T-helper 22 cell (primary cell): ENCODE data around the gene EXOC7.

Source experiments
- DNase-seq: peaks from one replicate; pipeline ENCODE4 v3.0.0-alpha.2; 2020; ENCODE audit warnings: low read depth

The EXOC7 gene

DNA sequence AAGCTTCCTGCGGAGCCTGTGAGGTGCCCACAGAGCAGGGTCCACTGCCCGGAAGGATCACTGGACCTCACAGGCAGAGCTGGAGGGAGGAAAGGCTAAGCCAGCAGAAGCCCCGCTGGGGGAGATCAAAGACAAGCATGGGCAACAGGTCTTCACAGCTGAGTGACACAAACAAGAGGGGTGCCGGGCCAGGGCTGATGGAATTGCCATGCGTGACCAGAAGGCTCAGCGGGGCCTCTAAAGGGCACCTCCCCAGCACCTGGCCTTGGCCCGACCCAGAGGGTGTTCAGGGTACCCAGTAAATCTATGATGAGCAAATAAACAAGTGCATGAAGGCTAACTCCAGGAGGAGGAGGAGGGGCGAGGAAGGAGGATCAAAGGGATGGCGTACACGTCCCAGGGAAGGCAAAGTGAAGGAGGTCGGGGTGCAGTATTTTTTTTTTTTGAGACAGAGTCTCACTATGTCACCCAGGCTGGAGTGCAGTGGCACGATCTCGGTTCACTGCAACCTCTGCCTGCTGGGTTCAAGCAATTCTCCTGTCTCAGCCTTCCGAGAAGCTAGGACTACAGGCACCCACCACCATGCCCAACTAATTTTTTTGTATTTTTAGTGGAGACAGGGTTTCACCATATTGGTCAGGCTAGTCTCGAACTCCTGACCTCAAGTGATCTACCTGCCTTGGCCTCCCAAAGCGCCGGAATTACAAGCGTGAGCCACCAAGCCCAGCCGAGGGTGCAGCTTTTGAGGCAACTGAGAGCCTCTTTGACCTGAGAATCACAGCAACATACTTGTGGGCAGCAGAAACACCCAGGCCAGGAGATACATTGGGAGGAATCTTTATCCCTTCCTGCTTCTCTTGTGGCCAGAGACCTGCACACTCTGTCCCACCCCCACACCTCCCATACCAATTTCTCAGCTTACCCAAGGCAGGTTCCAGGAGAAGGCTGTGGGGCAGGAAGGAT is 16.1 kb upstream of the EXOC7 start:
- DNase-seq: no peak

DNA sequence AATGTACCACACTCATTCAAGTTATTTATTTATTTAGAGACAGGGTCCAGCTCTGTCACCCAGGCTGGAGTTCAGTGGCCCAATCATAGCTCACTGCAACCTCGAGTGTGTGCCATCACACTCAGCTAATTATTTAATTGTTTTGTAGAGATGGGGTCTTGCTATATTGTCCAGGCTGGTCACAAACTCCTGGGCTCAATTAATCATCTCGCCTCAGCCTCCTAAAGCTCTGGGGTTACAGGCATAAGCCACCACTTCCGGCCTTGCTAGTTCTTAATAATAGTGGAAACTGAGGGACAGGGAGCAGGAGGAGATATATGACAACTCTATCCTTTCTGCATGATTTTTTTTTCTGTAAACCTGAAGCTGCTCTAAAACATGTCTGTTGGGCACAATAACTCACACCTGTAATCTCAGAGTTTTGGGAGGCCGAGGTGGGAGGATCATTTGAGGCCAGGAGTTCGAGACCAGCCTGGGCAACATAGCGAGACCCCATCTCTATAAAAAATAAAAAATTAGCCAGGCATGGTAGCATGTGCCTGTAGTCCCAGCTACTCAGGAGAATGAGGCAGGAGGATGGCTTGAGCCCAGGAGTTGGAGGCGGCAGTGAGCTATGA is 11.7 kb upstream of the EXOC7 start:
- no peak for DNase-seq

- no peak for DNase-seq
These were observed 8.4 kb upstream of the EXOC7 start for GRCh38 chr17:76111956-76112355.

GRCh38 chr17:76107509-76107908 is 3.9 kb upstream of the EXOC7 start:
- DNase-seq: no peak

DNA sequence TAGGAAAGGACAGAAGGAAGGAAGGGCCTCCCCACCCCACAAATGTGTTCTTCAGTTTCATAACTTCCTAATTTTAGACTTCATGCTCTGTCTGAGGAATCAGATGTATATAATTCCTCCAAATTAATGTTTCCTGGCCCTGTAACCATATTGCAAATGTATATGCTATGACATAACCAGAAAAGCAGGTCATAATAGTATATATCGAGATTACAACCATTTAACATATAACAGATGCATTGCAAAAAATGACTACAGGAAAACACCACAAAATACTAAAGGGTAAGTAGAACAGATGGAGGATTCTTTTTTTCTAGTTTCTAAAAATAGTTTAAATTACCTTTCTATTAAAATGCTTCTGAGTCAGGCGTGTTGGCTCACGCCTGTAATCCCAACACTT is 3.1 kb upstream of the EXOC7 start:
- DNase-seq: no peak

GRCh38 chr17:76104896-76105231 is 1.3 kb upstream of the EXOC7 start:
- DNase-seq: no peak

- DNase-seq: no peak
These were observed 731 bp upstream of the EXOC7 start for GRCh38 chr17:76104140-76104895.

DNA sequence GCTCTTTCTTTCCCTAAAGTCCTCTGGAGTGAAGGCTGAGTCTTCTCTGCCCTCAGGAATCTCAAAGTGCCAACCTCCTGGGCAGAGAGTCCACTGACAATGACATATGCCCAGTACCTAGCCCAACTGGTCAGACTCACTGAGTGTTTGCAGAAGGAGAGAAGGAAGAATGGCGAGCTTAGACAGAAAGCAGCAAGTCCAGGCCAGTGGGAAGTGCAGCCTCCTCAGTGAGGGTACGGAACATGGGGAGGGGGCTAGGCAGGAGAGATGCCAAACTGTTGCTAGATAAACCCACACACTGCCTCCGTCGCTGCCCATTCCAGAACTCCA is 678 bp downstream of the EXOC7 start:
- no peak for DNase-seq

DNA sequence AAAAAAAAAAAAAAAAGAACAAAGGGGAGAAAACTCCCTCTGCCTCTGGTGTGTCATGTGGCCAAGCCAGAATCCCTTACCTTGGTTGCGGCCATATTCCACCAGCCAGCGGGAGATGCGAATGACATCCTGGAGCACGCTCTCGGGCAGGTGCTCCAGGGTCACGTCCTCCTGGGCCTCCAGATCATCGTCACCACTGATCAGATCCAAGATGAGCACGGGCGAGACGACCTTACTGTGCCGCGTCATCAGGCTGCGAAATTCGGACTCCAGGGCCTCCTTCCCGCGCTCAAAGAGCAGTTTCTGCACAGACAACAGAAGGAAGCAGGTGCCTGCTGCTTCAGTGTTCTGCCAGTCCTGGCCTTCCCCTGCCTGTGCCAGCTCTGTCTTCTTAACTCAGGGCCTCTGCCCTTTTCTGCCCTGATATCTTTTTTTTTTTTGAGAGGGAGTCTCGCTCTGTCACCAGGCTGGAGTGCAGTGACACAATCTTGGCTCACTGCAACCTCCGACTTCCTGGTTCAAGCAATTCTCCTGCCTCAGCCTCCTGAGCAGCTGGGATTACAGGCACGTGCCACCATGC is 5.8 kb downstream of the EXOC7 start:
- DNase-seq: no peak

DNA sequence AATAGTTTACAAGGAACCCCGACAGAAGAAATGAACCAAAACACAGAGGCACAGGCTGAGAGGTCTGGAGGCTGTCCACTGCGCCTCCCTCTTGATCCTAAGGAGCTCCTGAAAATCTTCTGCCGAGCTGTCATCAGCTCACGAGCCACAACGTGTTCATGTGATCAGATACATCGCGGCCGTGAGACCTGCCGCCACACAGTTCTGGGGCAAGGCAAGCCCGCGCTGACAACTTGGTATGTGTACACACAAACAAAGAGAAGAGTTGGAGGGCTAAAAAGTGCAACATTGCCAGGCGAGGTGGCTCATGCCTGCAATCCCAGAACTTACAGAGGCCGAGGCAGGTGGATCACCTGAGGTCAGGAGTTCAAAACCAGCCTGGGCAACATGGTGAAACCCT is 7.6 kb downstream of the EXOC7 start:
- DNase-seq: no peak

- DNase-seq: no peak
These were observed 9.5 kb downstream of the EXOC7 start for GRCh38 chr17:76094046-76094445.

DNA sequence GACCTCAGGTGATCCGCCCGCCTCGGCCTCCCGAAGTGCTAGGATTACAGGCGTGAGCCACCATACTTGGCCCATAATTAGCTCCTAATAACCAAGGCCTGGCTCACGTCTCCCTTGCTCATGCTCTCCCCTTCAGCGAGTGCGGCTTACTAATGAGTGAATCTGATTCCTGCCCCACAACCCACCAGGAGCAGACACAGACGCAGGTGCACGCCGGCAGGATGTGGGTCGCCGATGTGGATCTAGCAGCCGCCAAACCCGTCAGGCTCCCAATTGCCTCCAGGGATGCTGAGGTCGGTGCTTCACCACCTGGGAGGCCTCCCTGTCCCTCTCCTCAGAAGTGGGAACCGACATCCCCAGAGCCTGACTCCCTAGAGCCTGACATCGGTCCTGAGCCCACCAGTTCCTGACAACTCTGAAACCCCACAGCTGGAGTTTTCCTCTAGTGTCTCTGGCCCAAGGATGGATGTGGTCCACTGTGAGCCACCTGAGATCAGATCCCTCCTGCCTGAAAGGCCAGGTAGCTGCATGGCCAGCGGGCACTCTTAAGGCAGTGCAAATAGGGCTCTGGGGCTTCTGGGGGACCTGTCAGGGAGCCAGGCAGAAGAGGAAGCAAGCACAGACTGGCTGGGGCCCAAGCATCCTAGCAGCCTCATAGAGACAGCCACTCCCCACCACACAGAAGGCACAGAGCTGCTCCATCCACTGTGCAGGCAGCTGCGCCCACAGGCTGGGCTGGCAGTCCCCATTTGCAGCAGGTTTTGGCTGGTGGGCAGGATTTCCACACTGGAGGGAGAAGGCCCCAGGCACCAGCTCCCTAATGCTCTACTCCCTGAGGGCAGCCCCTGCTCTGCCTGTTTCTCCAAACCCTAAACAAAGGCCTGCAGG is 10.8 kb downstream of the EXOC7 start:
- DNase-seq: no peak

DNA sequence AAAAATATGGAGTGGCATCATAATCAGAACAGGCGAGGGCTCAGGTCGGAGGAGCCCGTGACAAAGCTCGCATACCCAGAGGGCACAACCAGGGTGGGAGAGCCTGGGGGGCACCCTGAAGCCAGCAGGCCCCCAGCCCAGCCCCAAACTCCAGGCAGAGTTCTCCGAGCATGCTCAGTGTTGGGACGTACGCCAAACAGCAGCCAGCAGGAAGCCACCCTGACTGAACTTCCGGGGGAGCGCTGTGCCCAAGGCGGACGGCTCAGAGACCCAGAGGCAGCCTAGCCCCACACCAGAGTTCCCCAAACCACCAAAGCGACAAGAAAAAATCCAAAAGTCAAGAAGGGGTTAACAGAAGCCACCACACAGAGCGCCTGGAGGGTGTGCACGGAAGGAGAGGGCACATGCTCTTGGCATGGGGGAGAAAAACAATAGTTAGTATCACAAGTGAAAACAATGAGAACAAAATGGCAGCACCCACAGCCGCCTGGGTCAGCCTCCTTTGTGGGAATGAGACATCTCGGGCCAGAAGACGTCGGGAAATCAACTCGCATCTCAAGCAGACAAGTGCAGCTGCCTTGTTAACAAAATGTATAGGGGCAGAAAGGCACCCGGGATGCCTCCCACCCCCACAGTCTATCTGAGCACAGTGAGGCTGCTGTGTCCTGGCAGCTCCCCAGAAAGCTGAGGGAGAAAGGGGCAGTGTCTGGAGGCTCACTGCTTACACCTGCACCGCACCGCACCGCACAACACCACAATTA is 11.9 kb downstream of the EXOC7 start:
- no peak for DNase-seq

DNA sequence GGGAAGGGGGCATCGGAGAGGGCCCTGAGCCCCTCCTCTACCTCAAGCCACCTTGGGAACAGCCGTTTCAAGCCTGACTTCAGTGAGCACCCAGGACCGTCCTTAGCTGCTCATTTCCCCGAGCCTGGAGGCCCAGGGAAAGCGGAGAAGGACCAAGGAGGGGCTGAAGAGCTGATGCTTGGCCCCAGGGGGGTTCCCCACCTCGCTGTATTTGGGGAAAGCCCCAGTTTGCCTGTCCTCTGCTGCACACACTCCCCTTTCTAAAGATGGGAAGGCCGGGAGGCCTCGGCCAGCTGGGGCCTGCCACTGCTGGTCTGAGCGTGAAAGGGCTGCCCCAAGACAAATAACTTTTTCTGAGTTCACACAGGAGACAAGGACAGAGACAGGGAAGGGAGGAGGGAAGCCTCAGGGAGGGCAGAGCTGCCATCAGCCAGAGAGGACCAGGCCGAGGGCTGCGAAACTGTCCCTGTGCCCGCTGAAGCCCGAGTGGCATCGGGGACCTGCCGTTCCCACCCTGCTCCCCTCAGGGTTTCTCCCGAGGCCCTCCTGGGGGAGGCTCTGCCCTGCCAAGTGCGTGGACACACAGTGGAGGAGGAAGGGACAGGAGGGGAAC is 13.0 kb downstream of the EXOC7 start:
- no peak for DNase-seq

DNA sequence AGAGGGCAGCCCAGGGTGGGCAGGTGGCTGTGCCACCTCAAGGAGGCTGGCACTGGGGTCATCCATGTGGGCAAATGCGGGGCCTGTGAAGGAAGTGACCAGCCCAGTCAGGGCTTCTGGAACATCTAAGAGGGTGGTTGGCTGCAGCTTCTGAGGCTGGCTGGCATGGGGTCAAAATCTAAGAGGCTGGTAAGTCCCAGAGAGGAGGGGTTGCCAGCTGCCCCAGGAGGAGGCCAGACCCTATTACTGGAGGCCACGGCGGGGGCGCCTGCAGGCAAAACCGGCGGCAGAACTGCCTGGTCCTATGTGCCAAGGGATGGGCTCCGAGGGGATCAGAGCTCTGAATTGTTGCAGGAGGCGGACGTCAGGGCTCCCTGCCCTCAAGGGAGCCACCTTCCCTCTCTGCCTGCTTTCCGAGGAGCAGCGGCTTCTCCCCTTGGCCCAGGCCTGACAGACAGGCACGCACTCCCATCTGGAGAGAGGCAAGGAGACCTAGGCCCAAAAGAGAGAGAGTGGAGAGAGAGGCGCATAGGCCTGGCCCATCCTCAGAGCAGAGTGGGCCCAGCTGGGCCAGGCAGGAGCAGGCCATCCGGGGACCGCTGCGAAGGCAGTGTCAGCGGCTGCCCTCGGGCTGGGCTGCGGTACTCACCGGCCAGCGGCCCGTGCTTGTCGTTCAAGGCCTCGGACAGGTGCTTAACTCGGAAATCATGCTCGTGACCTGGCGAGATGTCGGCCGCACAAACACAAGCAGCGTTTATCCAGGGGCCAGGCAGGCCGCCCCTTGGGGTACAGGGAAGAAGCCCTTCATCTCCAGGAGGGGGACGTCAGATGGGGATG is 13.7 kb downstream of the EXOC7 start:
- no peak for DNase-seq

DNA sequence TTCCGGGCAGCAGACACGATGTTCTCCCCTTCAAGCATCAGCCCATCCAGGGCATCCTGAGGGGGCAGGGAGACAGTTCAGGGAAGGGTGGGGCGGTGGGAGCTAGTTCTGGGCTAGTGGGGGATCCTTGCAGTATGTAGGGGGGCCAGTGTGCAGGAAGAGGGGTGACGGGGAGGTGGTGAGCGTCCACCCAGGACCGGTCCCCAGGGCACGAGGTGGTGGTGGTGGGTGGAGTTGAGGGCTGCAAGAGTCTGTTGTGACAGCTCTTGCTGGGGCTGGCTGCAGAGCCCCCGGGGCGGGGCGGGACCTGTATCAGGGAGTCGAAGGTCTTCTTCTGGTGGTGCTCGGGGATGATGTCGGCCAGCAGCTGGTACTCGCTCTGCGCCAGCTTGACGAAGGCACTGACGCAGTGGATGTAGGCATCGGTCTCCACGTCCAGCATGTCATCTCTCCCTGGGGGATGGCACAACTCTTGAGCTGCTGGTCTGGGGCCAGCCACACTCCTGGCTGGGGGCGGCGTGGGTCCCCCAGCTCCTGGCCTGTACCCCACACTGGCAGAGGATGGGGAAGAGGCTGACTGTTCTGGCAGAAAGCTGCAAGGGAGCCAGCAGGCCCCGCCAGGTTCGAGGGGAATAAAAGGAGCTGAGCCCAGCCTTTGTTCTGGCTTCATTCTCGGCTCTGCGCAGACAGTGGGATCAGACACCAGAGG is 14.6 kb downstream of the EXOC7 start:
- DNase-seq: no peak

GRCh38 chr17:76088041-76088867 is 15.3 kb downstream of the EXOC7 start:
- no peak for DNase-seq

DNA sequence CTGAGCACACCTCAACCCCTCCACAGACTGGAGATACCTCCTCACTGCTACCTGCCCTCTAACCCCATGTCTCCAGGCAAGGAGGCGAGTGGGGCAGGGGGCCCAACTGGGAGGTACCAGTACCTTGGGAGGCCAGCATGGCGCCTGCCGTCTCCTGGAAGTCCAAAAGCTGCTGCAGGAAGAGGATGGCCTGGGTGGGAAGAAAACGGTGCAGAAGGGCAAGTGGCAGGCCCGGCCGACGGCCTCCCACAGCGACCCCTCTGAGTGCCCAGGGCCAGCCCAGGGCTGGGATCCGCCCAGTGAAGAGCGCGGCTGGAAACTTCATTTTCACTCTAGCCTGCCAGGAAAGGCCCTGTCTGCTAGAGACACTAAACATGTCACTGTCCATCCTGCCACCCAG is 16.1 kb downstream of the EXOC7 start:
- no peak for DNase-seq
